CD4-positive, alpha-beta T cell treated with Interferon alpha-2 for 1 hour (primary cell): Measurements from ENCODE around the gene ZNF672.
"Not testable (repeated sequence)": the region's sequence is repeated elsewhere in the genome, so short reads cannot be mapped to it uniquely, and the experiment has no call there.

Experiments used
- DNase-seq, 2 donors: peaks; one replicate each; pipeline ENCODE4 v3.0.0-alpha.2; 2020 to 2022

ZNF672 gene

DNA sequence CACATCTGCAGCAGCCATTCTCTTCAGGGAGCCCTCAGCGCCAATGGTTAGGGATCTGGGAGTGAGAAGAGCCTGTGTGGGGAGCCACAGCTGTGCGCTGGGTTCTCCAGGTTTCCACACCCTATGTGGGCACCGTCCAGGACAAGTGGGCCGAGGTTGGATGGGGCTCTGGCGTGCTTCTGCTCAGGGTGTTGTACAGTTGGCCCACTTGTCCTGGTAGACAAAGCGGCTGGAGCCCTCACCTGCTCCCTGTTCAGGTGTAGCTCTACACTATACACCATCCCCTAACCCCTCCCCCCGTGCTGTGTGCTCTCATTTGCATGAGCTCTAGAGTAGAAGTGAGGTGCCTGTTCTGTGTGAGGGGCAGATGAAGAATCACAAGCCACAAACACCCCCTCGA, 24.5 kb upstream of the ZNF672 start:
- no peak for DNase-seq

DNA sequence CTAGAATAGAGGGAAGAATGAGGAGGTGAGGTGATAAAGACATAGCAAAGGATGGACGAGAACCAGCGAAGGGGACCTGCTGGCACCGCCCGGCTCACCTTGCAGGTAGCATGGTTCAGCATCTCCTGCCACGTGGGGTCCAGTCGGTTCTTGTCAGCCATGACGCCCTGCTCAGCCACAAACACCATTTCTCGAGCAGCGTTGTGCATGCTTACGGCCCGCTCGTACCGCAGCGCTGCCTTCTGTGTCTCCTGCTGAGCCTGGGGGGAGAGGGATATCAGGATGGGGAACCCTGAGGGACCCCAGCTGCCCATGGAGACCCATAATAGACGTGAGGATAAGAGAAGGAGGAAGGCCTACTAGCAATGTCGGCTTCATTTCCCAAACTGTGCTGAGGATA, 23.7 kb upstream of the ZNF672 start:
- no peak for DNase-seq

DNA sequence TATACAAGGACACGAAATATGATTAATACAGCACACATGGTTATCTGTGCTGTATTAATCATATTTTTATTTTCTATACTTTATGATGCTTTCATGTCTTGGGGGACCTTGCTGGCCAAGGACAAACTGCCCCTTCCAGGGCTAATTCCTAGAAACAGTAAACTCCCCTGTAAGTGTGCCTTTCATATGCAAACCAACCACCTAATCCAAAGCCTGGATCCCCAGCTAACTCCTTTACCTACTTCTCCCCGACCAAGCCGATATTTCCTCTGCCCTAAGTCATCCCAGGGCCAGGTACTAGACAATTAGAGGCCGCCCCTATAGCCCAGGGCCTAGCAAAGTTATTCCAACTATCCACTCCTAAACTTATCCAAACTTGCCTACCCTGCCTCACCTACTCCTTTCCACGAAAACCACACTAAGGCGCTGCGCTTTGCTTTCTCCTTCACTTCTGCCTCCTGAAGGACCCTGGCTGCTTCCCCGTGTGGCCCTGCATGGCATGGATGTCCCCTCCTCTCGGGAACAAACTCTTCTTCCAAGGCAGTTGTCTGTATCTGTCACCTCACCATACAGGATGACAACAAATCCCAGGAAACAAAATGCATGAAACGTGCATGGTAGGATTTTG, 22.5 kb upstream of the ZNF672 start:
- DNase-seq = no peak

DNA sequence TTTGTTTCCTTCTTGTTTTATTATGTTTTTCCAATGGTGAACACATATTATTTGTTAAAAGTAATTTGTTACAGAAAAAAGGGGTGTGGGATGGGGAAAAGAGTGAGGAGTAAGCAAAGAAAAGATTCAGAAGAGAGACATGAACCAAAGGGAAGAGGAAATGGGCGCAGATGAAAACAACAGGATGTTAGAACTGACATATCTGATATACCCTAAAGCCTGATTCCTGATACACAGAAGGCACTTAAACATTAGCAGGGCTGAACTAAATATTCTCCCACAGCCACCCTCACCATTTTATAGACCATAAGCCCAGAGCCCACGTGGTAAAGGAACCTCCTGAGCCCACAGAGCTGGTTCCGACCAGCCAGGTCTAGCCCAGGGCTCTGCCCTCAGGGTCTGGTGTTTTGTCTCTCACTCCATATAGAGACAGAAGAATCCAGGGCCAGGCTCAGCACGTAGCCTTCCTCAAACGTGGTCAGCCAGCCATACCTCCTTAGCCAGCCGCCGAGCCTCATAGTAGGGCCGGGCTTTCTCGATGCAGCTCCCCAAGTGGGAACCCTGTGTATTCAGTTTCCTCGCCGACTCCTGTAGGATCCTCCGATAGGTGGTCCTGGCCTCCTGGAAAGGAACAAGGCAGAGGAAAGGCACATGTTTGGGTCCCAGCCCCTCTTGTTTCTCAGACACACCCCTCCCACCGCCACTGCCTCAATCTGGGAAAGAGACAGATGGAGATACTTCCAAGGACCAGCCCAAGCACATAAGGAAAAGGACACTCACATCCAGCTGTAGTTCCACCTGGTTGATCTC, 21.8 kb upstream of the ZNF672 start:
- DNase-seq = no peak

DNA sequence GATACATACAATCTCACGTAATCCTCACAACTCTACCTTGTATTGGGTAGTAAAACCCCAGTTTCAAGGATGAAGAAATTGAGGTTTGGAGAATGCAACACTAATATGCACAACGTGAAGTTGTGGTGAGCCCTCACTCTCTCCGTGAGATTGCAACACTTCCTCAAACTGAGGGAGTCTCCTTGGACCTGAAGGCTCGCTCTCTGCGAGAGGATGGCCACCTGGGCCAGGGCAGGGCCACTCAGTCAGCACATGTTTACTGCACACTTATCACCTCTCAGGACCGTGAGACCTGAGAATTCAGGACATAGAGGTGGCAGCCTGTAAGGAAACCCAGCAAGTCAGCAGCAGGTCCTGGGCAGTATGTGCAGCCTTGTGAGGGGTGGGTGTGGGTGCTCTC, 21.0 kb upstream of the ZNF672 start:
- DNase-seq = peak in 1 of 2 donors; percentile 30

DNA sequence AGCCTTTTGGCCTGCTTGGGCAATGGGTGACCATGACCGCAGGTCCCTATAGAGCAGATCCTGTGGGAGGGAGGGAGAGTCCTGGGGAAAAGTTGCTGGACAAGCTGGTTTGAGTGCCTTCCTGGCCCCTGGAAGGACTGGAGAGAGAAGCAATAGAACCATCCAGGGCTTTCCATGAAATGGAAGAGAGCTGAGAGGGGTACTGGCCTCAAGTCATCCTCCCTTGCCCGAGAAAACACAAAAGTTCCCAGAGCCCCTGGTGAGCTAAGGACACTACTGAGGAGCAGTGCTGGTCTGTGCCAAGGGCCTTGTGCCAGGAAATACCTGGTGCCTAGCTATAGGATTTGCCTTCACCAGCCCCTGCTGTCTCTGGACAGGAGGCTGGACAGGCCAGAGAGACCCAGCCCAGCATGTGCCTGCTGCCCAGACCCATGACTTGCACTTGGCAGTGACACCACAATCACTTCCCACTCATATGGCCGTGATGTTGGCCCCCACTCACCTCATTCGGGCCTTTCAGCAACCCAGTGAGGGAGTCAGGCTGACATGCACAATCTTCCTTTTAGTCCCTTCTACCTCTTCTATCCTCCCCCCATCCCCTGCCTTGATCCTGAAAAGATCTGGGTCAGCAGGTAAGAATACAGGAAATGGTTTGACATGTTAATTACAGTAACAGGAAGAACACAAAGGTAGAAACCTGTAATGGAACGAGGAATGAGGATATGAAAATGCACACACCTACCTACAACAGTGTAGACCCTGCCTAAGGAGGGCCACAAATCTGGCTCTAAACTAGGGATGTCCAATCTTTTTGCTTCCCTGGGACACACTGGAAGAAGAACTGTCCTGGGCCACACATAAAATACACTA, 19.3 kb upstream of the ZNF672 start:
- DNase-seq = no peak

DNA sequence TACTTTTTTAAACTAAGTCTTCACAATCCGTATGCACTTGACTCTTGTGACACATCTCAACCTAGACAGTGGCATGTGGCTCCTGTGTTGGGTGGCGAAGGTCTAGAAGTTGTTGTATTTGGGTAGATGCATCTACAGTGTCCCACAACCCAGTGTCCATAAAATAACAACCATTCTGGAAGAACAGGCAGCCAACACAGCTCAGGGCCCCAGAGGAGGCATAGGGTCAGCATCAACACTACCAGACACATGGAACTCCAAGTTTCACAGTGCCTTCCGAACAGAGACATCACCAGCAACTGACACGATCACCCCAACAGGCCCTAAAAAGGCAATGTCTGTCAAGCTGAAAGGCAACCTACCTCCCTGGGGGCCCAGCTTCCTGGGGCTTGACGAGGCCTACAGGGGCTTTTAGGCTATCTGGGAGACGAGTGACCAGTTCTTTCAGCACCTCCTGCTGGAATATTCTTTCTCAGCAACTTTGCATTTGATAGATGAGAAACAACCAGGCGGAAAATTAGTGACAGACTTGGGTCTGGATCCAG, 17.9 kb upstream of the ZNF672 start:
- no peak for DNase-seq

DNA sequence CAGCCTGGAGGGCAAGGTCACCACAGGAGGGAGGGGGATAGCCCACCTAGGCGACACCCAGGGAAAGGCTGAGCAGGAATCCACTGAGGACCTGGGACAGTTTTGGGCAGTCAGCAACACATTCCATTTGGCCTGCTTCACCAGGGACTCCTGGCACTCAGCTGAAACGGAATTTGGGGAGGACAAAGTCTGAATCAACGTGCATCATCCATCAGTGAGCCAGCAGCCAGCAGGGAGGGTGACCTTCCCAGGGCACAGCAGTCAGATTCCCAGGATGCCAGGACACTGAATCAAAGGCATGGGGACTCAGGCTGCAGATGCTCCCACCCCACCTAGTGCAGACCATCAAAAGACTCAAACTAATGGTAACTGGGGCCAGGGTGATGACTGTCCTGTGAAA, 16.9 kb upstream of the ZNF672 start:
- no peak for DNase-seq

DNA sequence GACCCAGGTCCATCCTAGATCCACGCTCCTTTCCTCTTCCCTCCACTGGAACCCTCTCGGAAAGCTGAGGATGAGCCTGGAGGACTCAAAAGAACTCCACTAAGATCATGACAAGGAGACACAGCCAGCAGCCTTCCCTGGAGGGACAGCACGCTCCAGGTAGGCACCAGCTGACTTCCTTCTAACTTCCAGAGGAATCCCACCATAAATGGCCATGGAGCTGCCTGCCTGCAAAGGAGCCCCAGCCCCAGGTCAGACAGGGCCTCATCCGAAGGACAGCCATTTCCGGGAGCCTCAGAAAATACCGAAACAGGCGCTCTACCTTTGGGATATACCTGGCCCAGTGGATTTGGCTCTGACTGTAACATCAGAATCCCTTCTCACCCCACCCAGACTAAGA, 16.4 kb upstream of the ZNF672 start:
- DNase-seq = no peak

DNA sequence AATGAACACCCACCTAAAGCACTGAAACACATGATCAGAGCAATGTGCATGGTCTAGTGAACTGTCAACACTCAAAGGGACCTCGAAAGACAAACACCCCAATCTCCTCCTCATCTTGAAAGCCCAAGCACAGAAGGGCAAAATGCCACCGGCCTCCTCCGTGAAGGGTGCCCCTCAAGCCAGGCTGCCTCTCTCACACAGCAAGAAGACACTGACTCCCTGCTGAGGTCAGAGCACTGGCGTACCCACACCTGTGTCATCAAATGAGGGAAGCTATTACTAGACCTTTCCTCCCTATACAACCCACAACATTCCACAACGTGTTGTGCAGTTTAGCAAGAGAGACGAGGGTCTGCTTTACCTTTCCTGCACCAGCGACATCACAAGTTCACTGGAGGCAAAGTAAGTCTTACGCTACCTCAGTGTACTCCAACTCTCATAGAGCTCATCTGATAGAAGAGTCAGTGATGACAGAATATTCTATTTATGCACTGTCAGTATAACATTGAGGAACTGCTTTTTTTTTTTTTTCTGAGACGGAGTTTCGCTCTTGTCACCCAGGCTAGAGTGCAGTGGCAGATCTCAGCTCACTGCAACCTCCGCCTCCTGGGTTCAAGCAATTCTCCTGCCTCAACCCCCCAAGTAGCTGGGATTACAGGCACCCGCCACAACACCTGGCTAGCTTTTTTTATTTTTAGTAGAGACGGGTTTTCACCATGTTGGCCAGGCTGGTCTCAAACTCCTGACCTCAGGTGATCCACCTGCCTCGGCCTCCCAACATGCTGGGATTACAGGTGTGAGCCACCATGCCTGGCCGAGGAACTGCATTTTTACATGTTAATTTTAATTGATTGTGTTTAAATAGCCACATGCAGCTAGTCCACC, 15.6 kb upstream of the ZNF672 start:
- no peak for DNase-seq

DNA sequence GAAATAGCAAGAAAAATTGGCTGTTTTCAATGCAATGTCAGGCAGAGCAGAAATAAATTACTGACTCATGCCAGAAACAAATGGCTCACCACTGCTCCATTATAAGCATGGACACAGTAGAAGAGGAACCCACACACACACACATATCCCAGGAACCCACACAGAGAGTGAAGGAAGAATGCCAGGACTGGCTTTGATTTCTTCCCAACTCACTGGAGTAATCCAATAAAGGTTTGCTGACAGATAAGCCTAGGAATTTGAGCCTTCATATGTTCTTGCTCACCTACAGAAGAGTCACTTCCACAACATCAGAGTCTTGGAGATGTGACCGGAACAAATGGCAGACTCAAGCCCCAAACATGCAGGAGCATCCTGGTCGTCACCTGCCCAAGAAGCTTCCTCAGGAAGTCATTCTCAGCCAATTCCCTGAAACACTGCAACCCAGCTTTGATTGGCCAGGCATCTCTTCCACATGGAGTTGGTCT, 14.5 kb upstream of the ZNF672 start:
- DNase-seq = no peak

DNA sequence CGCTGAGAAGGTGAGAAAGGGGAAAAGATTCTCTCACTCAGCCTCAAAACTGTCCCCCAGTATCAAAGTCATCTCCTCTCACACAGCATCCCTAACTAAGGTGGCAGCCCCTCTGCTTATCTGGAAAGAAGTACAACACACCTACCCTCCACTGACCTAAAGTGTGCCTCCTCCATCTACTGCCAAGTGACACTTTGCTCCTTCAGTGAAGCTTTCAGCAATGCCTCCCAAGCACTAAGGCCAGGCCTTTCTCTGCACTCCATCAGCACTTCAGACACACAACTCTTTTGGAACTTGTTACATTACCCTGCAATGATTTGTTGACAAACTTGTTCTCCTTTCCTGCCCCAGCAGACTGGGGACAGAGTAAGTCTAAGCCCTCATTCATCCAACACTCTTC, 13.7 kb upstream of the ZNF672 start:
- no peak for DNase-seq

DNA sequence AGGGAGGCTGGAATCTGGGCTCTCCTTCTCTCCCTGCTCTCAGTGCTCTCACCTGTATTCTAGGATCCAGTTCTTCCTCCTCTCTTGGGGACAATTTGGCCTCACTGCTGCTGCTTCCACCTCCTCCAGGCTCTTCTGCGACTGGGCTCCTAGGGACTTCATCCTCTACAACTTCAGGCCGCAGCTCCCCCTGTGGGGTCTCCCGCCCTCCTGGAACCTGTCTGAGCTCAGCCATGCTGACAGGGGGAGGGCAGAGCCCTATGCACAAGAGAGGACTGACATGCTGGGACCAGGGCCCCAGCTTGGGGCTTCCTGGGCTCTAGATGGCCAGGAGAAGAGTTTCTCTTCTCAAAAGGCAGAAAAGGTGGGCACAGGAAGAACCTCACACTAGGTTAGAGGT, 13.3 kb upstream of the ZNF672 start:
- no peak for DNase-seq

DNA sequence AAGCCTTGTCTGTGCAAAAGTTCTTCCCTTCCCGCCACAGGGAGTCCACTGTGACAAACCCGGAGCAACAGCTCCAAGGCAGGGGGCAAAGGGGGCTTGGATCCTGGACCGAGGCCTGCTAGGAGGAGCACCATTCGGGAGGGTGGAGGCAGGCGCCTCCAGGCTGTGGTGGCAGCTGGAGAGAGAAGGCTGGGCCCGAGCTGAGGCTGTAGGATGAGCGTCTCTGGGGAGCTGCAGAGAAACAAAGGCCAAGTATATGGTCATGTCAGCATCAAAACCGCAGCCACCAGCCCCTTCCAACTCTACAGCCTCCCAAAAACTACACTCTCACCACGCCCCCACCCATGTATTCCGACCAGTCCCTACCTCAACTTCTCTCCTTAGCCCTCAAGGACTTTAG, 12.9 kb upstream of the ZNF672 start:
- no peak for DNase-seq

DNA sequence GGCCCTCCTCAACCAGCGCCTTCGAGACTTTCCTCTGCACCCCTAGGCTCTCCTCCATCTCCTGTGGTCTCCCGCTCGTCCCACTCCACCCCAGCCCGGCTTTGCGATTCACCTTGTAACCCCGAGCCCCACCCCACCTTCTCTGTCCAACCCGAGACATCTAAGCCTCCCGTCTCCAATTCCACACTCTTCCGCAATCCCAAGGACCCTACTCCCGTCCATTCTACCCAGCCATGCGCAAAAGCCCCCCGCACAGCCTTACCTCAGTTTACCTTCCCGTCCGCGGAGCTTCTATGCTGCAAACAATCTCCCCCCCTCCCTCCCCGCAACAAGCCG, 12.5 kb upstream of the ZNF672 start:
- no peak for DNase-seq

DNA sequence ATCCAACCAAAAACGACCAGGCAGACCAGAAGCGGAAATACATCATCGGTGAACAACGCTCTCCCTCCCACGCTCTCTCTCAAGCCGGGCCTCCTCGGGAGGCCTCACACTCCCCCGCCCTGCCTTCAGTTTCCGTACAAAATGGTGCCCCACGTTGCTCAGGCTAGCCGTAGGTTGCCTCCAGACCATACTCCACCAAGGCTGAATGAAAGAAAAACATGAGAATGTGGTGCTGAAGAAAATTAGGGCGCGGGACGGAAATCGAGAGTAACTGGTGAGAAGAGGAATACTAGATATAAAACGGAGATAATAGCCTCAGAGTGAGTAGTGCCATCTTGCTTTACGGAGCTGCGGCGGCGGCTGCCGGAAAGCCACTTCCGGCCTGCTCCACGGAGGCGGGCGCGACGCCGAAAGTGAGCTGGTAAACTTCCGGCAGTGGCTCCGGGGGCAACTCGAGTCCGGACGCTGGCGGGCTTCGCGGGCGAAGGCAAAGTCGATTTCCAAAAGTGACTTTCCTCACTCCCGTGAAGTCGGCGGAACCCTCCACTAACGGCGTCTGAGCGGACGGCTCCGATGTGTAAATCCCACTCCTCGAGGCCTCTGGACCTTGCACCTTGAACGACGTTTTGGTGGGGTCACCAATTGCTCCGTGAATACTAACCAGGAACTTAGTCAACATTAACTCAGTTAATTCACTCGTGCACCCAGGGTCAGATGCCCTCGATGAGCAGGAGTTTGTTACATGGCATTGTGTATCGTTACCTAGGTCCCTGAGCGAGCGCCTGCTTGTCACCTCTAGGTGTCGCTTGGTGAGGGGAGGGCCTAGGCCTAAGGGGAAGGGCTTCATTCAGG, 11.9 kb upstream of the ZNF672 start, which contains the start of gene SH3BP5L:
Gene SH3BP5L, minus strand, starts transcription at position 7 of the 852 bp plus-strand sequence. CDS start 980 bp downstream, outside the sequence.
- peak; percentile 90 to 92 for DNase-seq

DNA sequence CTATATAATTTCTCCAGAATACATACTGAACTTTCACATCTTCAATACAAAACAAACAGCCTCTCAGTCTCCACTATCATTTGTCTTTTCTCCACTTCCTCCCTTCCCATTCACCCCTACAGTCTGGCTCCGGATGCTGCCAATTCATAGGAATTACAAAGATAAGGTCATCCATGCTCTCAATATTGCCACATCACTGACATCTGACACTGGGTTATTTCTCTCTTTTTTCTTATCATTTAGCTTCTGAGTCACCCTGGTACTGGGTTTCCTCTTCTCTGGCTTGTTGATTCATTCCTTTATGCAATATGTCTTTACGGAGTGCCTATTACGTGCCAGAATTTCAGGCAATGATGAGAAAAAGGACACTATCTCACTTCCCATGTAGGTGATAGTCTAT, 9.2 kb upstream of the ZNF672 start:
- no peak for DNase-seq

DNA sequence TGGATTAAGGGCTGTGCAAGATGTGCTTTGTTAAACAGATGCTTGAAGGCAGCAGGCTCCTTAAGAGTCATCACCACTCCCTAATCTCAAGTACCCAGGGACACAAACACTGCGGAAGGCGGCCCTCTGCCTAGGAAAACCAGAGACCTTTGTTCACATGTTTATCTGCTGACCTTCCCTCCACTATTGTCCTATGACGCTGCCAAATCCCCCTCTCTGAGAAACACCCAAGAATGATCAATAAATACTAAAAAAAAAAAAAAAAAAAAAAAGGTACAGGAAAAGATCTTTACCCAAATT, 7.4 kb upstream of the ZNF672 start:
- not testable (repeated sequence) for DNase-seq

DNA sequence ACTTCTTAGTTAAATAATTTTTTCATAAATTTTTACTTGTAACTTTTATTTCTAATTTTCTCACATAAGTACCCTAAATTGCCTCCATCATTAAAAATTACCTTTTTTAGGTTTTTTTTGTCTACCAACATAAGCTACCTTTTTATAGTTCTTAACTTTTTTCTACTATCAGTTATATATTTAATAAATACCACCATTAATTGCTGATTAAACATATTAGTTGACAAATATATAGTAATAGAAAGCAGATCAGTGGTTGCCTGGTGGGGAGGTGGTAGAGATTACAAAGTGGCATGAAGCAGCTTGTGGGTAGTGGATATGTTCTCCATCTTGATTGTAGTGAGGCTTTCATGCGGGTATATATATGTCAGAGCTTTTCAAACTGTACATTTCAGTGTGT, 6.2 kb upstream of the ZNF672 start:
- no peak for DNase-seq

DNA sequence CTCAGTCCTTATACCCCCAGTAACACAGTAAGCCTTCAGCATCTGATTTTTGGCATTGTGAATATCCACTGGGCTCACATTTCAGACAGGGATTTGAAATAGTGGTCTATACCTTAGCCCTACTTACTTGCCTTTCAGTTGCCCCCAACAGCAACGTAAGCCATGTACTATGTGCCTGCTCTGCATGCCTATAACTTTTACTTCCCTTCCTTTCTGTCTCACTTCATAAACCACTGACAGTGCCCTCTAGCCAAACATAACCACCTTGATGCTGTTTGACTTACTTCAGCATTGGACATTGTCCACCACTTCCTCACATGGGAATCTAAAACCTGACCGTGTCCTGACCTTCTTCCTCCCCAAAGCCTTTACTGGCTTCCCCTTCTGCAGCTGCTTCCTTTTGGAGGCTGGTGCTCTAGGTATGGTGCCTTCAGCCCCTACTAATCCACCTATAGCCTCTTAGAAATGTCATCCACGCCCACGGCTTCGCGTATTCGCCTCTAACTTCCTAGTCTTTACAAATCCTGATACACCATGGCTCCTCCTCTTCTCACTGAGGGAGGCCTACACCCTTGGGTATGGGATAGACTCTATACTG, 3.6 kb upstream of the ZNF672 start:
- DNase-seq = no peak
